Naive B cell (primary cell): Measurements from ENCODE around the gene RPUSD1. TPM values are rescaled to one million over a fixed set of nuclear protein-coding genes. Genes with fewer than 3 reads are reported as not detected.

ENCODE experiments used
- ATAC-seq, 2 donors: fragments of 150-1000 bp; cut with Tn5 transposase; 2 replicates each; pipeline ENCODE4 v1.10.0; 2021; ENCODE audit warnings: low read depth in 2 of 2, mild to moderate bottlenecking in 2 of 2, moderate library complexity in 2 of 2
- DNase-seq: peaks from one replicate; pipeline ENCODE4 v3.0.0; 2022
- H3K27ac Mint-ChIP-seq, 6 donors: one replicate each; pipeline ENCODE4 v1.8.0; 2020 to 2022; ENCODE audit warnings: mild to moderate bottlenecking in 6 of 6, mixed read lengths in 6 of 6, moderate library complexity in 5 of 6, inconsistent platforms in 2 of 6
- H3K27me3 Mint-ChIP-seq, 3 donors: one replicate each; pipeline ENCODE4 v1.8.0; 2021 to 2022; ENCODE audit warnings: mixed read lengths in 3 of 3, mild to moderate bottlenecking in 1 of 3
- H3K36me3 Mint-ChIP-seq, 2 donors: one replicate each; pipeline ENCODE4 v1.8.0; 2020 to 2022; ENCODE audit warnings: mixed read lengths in 2 of 2, inconsistent platforms in 1 of 2, mild to moderate bottlenecking in 1 of 2
- H3K4me1 Mint-ChIP-seq, 3 donors: one replicate each; pipeline ENCODE4 v1.8.0; 2020 to 2022; ENCODE audit warnings: mixed read lengths in 3 of 3, inconsistent platforms in 1 of 3, mild to moderate bottlenecking in 1 of 3, moderate library complexity in 1 of 3
- H3K4me3 Mint-ChIP-seq, 8 donors: one replicate each; pipeline ENCODE4 v1.8.0; 2020 to 2022; ENCODE audit warnings: mild to moderate bottlenecking in 8 of 8, mixed read lengths in 8 of 8, moderate library complexity in 8 of 8, inconsistent platforms in 2 of 8
- H3K9me3 Mint-ChIP-seq, 7 donors: one replicate each; pipeline ENCODE4 v1.8.0; 2020 to 2022; ENCODE audit warnings: mixed read lengths in 7 of 7, mild to moderate bottlenecking in 5 of 7, inconsistent platforms in 2 of 7, moderate library complexity in 1 of 7
- polyA plus RNA-seq, 6 donors: library from polyadenylated mRNA; unstranded; fragments of 300-500 nt; fragmentation: Illumina TruSeq; gene quantifications; one replicate each; pipeline ENCODE4 v1.2.3, GENCODE V29; 2021; ENCODE audit warnings: low read depth in 6 of 6

The RPUSD1 gene
- polyA plus RNA-seq, 6 donors from 2014 or later = 24.5 to 43.9 (median 33.7) TPM

GRCh38 chr16:770411-770810, 17.8 kb downstream of the RPUSD1 start:
- no peaks in the 10 kb centered on the region for H3K27me3 Mint-ChIP-seq
- H3K4me1 Mint-ChIP-seq = no peaks in the 10 kb centered on the region
- no peak overlapping the region for H3K27ac Mint-ChIP-seq
- DNase-seq (no peak), ATAC-seq (no peak)
- no peak overlapping the region for H3K4me3 Mint-ChIP-seq
- no peaks in the 10 kb centered on the region for H3K36me3 Mint-ChIP-seq
- H3K9me3 Mint-ChIP-seq = no peaks in the 10 kb centered on the region

- Mint-ChIP-seq H3K9me3 (no peaks in the 10 kb centered on the region), H3K27ac (no peak overlapping the region), H3K4me3 (no peak overlapping the region), H3K36me3 (no peaks in the 10 kb centered on the region), H3K27me3 (no peaks in the 10 kb centered on the region), H3K4me1 (no peaks in the 10 kb centered on the region)
- ATAC-seq (no peak), DNase-seq (no peak)
Measured at GRCh38 chr16:769934-770333, 18.2 kb downstream of the RPUSD1 start.

GRCh38 chr16:769184-769784, 18.9 kb downstream of the RPUSD1 start:
- Mint-ChIP-seq H3K4me1 (no peaks in the 10 kb centered on the region), H3K27ac (no peak overlapping the region), H3K4me3 (no peak overlapping the region), H3K27me3 (peaks cover 0 to under 1% (median 0%) of the 10 kb centered on the region in 3 donors), H3K9me3 (no peaks in the 10 kb centered on the region), H3K36me3 (no peaks in the 10 kb centered on the region)
- no peak for DNase-seq
- no peak for ATAC-seq

- no peak for ATAC-seq
- H3K9me3 Mint-ChIP-seq = no peaks in the 10 kb centered on the region
Measured at GRCh38 chr16:768428-768827, 19.8 kb downstream of the RPUSD1 start.

GRCh38 chr16:767743-768235, 20.4 kb downstream of the RPUSD1 start:
- ATAC-seq = no peak
- Mint-ChIP-seq H3K4me3 (no peak overlapping the region), H3K27me3 (peaks cover 0 to 10% (median 0%) of the 10 kb centered on the region in 3 donors), H3K9me3 (no peaks in the 10 kb centered on the region), H3K4me1 (no peaks in the 10 kb centered on the region), H3K27ac (no peak overlapping the region), H3K36me3 (no peaks in the 10 kb centered on the region)
- DNase-seq = no peak

More at GRCh38 chr16:768428-768827, 19.8 kb downstream of the RPUSD1 start:
- DNase-seq = no peak
- Mint-ChIP-seq H3K36me3 (no peaks in the 10 kb centered on the region), H3K4me3 (no peak overlapping the region), H3K4me1 (no peaks in the 10 kb centered on the region), H3K27me3 (peaks cover 0 to 5% (median 0%) of the 10 kb centered on the region in 3 donors), H3K27ac (no peak overlapping the region)

GRCh38 chr16:766820-767640, 21.2 kb downstream of the RPUSD1 start:
- Mint-ChIP-seq H3K27me3 (peaks cover 0 to 13% (median 0%) of the 10 kb centered on the region in 3 donors), H3K4me1 (no peaks in the 10 kb centered on the region), H3K9me3 (no peaks in the 10 kb centered on the region), H3K36me3 (no peaks in the 10 kb centered on the region), H3K4me3 (no peak overlapping the region), H3K27ac (no peak overlapping the region)
- DNase-seq (no peak), ATAC-seq (no peak)

- H3K36me3 Mint-ChIP-seq = no peaks in the 10 kb centered on the region
- ATAC-seq (no peak), DNase-seq (no peak)
- peaks cover 0 to 13% (median 0%) of the 10 kb centered on the region in 3 donors for H3K27me3 Mint-ChIP-seq
- no peaks in the 10 kb centered on the region for H3K4me1 Mint-ChIP-seq
- H3K27ac Mint-ChIP-seq = no peak overlapping the region
- no peak overlapping the region for H3K4me3 Mint-ChIP-seq
- no peaks in the 10 kb centered on the region for H3K9me3 Mint-ChIP-seq
Measured at GRCh38 chr16:766008-766819, 22.0 kb downstream of the RPUSD1 start.

- Mint-ChIP-seq H3K4me1 (no peaks in the 10 kb centered on the region), H3K4me3 (no peak overlapping the region), H3K36me3 (no peaks in the 10 kb centered on the region), H3K9me3 (no peaks in the 10 kb centered on the region), H3K27ac (no peak overlapping the region), H3K27me3 (peaks cover 0 to 13% (median 0%) of the 10 kb centered on the region in 3 donors)
- DNase-seq = no peak
- ATAC-seq = no peak
Measured at GRCh38 chr16:765488-765865, 22.7 kb downstream of the RPUSD1 start.

GRCh38 chr16:764848-765487, 23.2 kb downstream of the RPUSD1 start:
- no peaks in the 10 kb centered on the region for H3K4me1 Mint-ChIP-seq

GRCh38 chr16:764184-764750, 23.9 kb downstream of the RPUSD1 start:
- DNase-seq (no peak), ATAC-seq (no peak)
- Mint-ChIP-seq H3K36me3 (no peaks in the 10 kb centered on the region), H3K4me3 (no peak overlapping the region), H3K9me3 (no peaks in the 10 kb centered on the region), H3K4me1 (no peaks in the 10 kb centered on the region), H3K27ac (no peak overlapping the region), H3K27me3 (peaks cover 0 to 13% (median 0%) of the 10 kb centered on the region in 3 donors)

More at GRCh38 chr16:764848-765487, 23.2 kb downstream of the RPUSD1 start:
- H3K27ac Mint-ChIP-seq = no peak overlapping the region
- ATAC-seq (no peak), DNase-seq (no peak)
- H3K27me3 Mint-ChIP-seq = peaks cover 0 to 13% (median 0%) of the 10 kb centered on the region in 3 donors
- H3K36me3 Mint-ChIP-seq = no peaks in the 10 kb centered on the region
- no peak overlapping the region for H3K4me3 Mint-ChIP-seq
- no peaks in the 10 kb centered on the region for H3K9me3 Mint-ChIP-seq

- DNase-seq (no peak), ATAC-seq (no peak)
- Mint-ChIP-seq H3K4me1 (no peaks in the 10 kb centered on the region), H3K4me3 (no peak overlapping the region), H3K9me3 (no peaks in the 10 kb centered on the region), H3K27me3 (peaks cover 0 to 13% (median 0%) of the 10 kb centered on the region in 3 donors), H3K36me3 (no peaks in the 10 kb centered on the region), H3K27ac (no peak overlapping the region)
Measured at GRCh38 chr16:763369-764183, 24.6 kb downstream of the RPUSD1 start.

- peaks cover 0 to under 1% (median 0%) of the 10 kb centered on the region in 3 donors for H3K4me1 Mint-ChIP-seq
- no peak overlapping the region for H3K4me3 Mint-ChIP-seq
- peaks cover 3 to 16% (median 4%) of the 10 kb centered on the region in 3 donors for H3K27me3 Mint-ChIP-seq
- no peak for ATAC-seq
- H3K27ac Mint-ChIP-seq = no peak overlapping the region
- H3K9me3 Mint-ChIP-seq = peaks cover 0 to 2% (median 0%) of the 10 kb centered on the region in 7 donors
- no peak for DNase-seq
- no peaks in the 10 kb centered on the region for H3K36me3 Mint-ChIP-seq
Measured at GRCh38 chr16:762595-763268, 25.4 kb downstream of the RPUSD1 start.
